Fibroblast of lung (primary cell): ENCODE results near the gene ST6GALNAC2.

Experiments used
- EZH2 ChIP-seq: IDR thresholded peaks from 2 replicates; pipeline ENCODE4 v1.5.1; 2012; ENCODE audit warnings: low read length, control low read depth, mild to moderate bottlenecking; ENCODE audit errors: missing control alignments
- TF ChIP-seq, protein P1 (sequence below), 2 donors: IDR thresholded peaks in 1 of 2; conservative IDR thresholded peaks in 1 of 2; 1 replicate in 1 of 2; 2 replicates in 1 of 2; pipeline ENCODE4 v1.5.1; 2011 to 2012; ENCODE audit warnings: low read length in 2 of 2, control low read depth in 1 of 2, inconsistent platforms in 1 of 2, low read depth in 1 of 2, mild to moderate bottlenecking in 1 of 2

DNA sequence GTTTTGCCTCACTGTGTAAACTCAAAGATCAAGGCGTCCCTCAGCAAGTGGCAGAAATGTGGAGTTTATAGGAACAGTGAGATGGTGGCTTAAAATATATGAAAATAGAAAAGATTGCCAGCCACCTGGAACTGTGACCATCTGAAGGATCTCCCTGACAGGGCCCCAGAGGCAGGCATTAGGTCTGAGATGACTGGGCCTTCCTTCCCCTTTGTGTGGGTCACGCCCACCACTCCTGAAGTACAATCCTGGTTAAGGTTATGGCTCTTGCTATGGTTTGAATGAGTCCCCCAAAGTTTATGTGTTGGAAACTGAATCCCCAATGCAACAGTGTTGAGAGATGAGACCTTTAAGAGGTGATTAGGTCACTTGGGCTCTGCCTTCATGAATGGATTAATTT is 6.4 kb downstream of the ST6GALNAC2 start:
- no peak for TF ChIP-seq EZH2
- TF ChIP-seq, protein P1, sequence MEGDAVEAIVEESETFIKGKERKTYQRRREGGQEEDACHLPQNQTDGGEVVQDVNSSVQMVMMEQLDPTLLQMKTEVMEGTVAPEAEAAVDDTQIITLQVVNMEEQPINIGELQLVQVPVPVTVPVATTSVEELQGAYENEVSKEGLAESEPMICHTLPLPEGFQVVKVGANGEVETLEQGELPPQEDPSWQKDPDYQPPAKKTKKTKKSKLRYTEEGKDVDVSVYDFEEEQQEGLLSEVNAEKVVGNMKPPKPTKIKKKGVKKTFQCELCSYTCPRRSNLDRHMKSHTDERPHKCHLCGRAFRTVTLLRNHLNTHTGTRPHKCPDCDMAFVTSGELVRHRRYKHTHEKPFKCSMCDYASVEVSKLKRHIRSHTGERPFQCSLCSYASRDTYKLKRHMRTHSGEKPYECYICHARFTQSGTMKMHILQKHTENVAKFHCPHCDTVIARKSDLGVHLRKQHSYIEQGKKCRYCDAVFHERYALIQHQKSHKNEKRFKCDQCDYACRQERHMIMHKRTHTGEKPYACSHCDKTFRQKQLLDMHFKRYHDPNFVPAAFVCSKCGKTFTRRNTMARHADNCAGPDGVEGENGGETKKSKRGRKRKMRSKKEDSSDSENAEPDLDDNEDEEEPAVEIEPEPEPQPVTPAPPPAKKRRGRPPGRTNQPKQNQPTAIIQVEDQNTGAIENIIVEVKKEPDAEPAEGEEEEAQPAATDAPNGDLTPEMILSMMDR (conservative IDR thresholded peaks at IDR 0.05 in 1 of 2, IDR thresholded peaks at IDR 0.05 in 1 of 2; ENCODE audit: low read depth in 1 of 2, low read length in 2 of 2) = no peak
